IPS-20b (cell line): ENCODE measurements around the gene ANO9.

ENCODE experiments used
- H3K27ac ChIP-seq: one replicate; pipeline ENCODE4 v1.5.1; 2013; ENCODE audit warnings: low read length
- H3K27me3 ChIP-seq: 2 replicates; pipeline ENCODE4 v1.6.1; 2013; ENCODE audit warnings: mild to moderate bottlenecking, low read length, inconsistent platforms; ENCODE audit not compliant: insufficient read depth
- H3K36me3 ChIP-seq: 2 replicates; pipeline ENCODE4 v1.6.1; 2013; ENCODE audit warnings: low read depth, mild to moderate bottlenecking, inconsistent platforms, low read length, moderate library complexity; ENCODE audit not compliant: insufficient read depth
- H3K4me1 ChIP-seq: 2 replicates; pipeline ENCODE4 v1.6.1; 2013; ENCODE audit warnings: mild to moderate bottlenecking, control low read depth, inconsistent platforms, low read length, moderate library complexity; ENCODE audit not compliant: insufficient read depth
- H3K4me3 ChIP-seq: 2 replicates; pipeline ENCODE4 v1.5.1; 2013; ENCODE audit warnings: mild to moderate bottlenecking, low read length, inconsistent platforms
- H3K9ac ChIP-seq: 2 replicates; pipeline ENCODE4 v1.6.1; 2013; ENCODE audit warnings: low read depth, mild to moderate bottlenecking, inconsistent platforms, low read length, moderate library complexity
- H3K9me3 ChIP-seq: 2 replicates; pipeline ENCODE4 v1.6.1; 2013; ENCODE audit warnings: mild to moderate bottlenecking, low read depth, low read length, inconsistent platforms; ENCODE audit not compliant: insufficient read depth

The ANO9 gene

GRCh38 chr11:380095-380480 lies 61.7 kb downstream of the ANO9 start:
- Histone ChIP-seq H3K4me3 (no peak overlapping the region), H3K27ac (no peak overlapping the region), H3K9me3 (no peaks in the 10 kb centered on the region), H3K4me1 (no peaks in the 10 kb centered on the region), H3K36me3 (peaks cover 23% of the 10 kb centered on the region; the same call in 1 of the 2 replicates), H3K9ac (no peak overlapping the region), H3K27me3 (no peaks in the 10 kb centered on the region)

DNA sequence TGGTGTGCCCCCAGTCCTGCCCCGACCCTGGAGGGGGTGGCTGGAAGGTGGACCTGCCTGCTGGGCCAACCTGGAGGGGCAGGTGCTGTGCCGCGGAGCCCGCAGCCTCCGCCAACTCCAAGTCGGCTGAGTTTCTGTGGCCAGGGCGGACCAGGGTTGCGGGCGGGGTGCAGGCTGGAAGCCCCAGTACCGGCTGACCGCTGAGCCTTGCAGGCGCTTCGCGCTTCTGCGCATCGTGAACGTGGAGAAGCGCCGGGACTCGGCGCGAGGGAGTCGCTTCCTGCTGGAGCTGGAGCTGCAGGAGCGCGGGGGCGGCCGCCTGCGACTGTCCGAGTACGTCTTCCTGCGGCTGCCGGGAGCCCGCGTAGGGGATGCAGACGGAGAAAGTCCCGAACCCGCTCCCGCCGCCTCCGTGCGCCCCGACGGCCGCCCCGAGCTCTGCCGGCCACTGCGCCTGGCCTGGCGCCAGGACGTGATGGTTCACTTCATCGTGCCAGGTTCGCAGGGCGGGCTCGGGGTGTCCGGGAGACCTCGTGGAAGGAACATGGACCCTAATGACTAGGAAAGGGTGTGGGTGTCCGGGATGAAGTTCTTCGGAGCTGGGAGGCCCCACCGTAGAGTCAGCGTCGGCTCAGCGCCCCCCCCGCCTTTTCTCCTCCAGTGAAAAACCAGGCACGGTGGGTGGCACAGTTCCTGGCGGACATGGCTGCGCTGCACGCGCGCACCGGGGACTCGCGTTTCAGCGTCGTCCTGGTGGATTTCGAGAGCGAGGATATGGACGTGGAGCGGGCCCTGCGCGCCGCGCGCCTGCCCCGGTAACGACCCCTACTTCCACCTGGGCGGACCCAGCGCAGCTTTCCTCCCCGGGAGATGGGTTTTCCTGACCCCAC lies 62.4 kb downstream of the ANO9 start:
- H3K4me3 ChIP-seq = no peak overlapping the region
- no peaks in the 10 kb centered on the region for H3K9me3 ChIP-seq
- no peak overlapping the region for H3K9ac ChIP-seq
- no peak overlapping the region for H3K27ac ChIP-seq
- H3K27me3 ChIP-seq = no peaks in the 10 kb centered on the region
- no peaks in the 10 kb centered on the region for H3K4me1 ChIP-seq
- peaks cover 23% of the 10 kb centered on the region; the same call in 1 of the 2 replicates for H3K36me3 ChIP-seq

- Histone ChIP-seq H3K9ac (no peak overlapping the region), H3K36me3 (peaks cover 34% of the 10 kb centered on the region), H3K4me1 (no peaks in the 10 kb centered on the region), H3K4me3 (no peak overlapping the region), H3K27me3 (no peaks in the 10 kb centered on the region), H3K9me3 (no peaks in the 10 kb centered on the region), H3K27ac (no peak overlapping the region)
Observed at GRCh38 chr11:377883-378500, 63.8 kb downstream of the ANO9 start.

DNA sequence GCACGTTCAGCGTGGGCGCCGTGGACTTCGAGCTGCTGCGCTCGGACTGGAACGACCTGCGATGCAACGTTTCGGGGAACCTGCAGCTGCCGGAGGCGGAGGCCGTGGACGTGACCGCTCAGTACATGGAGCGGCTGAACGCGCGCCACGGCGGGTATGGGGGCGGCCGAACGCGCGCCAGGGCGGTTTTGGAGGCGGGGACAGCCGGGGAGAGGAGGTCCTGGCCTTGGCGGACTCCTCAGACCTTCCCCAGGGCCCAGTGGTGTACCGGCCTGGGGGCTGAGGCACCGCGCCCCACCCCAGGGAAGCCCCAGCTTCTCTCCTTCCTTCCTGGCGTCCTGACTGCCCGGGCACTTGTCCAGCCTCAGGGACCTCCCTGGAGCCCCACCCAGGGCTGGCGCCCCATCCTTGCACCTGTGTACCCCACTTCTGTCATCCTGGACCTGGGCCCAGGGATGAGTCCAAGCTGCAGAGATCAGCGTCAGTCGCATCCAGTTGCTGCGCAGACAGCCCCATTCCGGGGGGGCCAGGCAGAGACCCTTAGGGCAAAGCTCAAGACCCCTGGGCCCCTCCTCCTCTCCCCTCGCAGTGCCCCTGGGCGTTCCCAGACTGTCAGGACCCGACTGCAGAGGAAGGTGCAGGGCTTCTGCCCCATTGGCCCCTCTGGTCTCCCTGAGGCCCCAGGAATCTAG lies 64.5 kb downstream of the ANO9 start:
- Histone ChIP-seq H3K9me3 (no peaks in the 10 kb centered on the region), H3K36me3 (peaks cover 38% of the 10 kb centered on the region), H3K4me3 (no peak overlapping the region), H3K4me1 (no peaks in the 10 kb centered on the region), H3K27me3 (no peaks in the 10 kb centered on the region), H3K9ac (no peak overlapping the region), H3K27ac (no peak overlapping the region)

DNA sequence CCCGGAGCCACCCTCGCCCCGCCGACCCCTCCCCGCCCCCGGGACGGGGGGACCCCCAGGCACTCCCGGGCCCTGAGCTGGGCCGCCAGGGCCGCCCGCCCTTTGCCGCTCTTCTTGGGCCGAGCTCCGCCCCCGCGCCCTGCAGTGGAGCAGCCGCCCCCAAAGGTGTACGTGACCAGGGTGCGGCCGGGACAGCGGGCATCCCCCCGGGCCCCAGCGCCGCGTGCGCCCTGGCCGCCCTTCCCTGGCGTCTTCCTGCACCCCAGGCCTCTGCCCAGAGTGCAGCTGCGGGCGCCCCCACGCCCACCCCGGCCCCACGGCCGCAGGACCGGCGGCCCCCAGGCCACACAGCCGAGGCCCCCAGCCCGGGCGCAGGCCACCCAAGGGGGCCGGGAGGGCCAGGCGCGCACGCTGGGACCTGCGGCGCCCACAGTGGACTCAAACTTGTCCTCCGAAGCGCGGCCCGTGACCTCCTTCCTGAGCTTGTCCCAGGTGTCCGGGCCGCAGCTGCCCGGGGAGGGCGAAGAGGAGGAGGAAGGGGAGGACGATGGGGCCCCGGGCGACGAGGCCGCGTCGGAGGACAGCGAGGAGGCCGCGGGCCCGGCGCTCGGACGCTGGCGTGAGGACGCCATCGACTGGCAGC lies 65.2 kb downstream of the ANO9 start:
- H3K4me1 ChIP-seq = no peaks in the 10 kb centered on the region
- H3K36me3 ChIP-seq = peaks cover 45% of the 10 kb centered on the region
- H3K9me3 ChIP-seq = no peaks in the 10 kb centered on the region

DNA sequence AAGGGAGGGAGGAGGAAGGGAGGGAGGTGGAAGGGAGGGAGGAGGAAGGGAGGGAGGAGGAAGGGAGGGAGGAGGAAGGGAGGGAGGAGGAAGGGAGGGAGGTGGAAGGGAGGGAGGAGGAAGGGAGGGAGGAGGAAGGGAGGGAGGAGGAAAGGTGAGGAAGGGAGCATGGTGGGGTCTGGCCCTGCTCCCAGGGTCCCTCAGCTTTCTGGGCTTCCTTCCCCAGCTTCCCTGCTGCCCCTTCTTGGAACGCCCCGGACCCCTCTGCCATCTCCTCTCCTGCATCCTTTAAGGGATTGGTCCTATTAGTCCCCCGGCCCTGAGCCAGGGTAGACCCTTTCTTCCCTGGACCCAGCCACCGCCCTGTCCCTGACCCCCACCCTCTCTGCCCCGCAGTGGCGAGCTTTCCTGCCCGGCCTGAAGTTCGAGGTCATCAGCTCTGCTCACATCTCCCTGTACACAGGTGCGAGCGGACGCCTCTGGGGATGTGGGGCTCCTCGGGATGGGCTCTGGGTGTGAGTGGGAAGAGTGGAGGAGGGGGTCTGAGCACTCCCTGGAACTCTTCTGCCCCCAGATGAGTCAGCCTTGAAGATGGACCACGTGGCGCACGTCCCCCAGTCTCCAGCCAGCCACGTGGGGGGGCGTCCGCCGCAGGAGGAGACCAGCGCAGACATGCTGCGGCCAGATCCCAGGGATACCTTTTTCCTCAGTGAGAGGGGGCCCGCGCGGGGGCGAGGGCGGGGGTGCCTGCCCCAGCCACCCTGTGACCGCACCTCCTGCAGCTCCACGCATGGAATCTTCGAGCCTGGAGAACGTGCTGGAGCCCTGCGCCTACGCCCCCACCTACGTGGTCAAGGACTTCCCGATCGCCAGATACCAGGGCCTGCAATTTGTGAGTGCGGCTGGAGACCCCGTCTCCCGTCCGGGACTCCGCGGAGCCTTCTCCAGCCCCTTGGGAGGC lies 66.5 kb downstream of the ANO9 start:
- H3K4me3 ChIP-seq = no peak overlapping the region
- H3K9me3 ChIP-seq = no peaks in the 10 kb centered on the region
- H3K36me3 ChIP-seq = peaks cover 43% of the 10 kb centered on the region
- no peaks in the 10 kb centered on the region for H3K27me3 ChIP-seq
- H3K4me1 ChIP-seq = 0 out of 2 replicates have a peak, but pooled peaks cover 2% of the 10 kb centered on the region
- no peak overlapping the region for H3K27ac ChIP-seq
- no peak overlapping the region for H3K9ac ChIP-seq

More for the DNA sequence above, 65.2 kb downstream of the ANO9 start:
- no peaks in the 10 kb centered on the region for H3K27me3 ChIP-seq
- no peak overlapping the region for H3K9ac ChIP-seq
- H3K4me3 ChIP-seq = no peak overlapping the region
- no peak overlapping the region for H3K27ac ChIP-seq

GRCh38 chr11:373716-374551 lies 67.9 kb downstream of the ANO9 start:
- no peak overlapping the region for H3K4me3 ChIP-seq
- H3K9me3 ChIP-seq = no peaks in the 10 kb centered on the region
- H3K9ac ChIP-seq = no peak overlapping the region
- peaks cover 39% of the 10 kb centered on the region for H3K36me3 ChIP-seq
- H3K27me3 ChIP-seq = no peaks in the 10 kb centered on the region
- no peak overlapping the region for H3K27ac ChIP-seq
- H3K4me1 ChIP-seq = 0 out of 2 replicates have a peak, but pooled peaks cover 4% of the 10 kb centered on the region

DNA sequence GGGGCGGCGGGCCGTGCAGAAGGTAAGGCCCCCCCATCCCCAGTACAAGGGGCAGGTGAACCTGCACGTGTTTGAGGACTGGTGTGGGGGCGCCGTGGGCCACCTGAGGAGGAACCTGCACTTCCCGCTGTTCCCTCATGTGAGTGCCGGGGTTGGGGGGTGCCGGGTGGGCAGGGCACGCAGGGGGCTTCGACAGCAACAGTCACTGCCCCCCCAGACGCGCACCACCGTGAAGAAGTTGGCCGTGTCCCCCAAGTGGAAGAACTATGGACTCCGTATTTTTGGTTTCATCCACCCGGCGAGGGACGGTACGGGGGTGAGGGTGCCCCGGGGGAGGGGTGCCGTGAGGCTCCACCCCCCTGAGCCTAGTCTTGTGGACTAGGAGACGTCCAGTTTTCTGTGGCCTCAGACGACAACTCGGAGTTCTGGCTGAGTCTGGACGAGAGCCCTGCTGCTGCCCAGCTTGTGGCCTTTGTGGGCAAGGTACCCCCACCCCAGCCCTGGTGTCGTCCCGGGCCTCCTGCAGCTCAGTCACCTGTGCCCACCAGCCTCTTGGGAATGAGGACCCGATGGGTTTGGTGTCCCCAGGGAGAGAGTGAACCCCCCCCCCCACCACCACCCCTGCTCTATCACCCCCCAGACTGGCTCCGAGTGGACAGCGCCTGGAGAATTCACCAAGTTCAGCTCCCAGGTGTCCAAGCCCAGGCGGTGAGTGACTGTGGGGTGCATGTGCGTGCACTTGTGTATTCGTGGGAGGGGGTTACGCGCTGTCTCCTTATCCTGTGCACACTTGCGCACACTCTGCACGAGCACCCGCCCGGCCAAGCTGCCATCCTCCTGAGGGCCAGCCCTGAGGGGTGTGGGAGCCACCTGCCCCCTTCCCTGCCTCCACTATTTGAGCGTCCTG lies 68.7 kb downstream of the ANO9 start:
- H3K9me3 ChIP-seq = no peaks in the 10 kb centered on the region
- no peak overlapping the region for H3K4me3 ChIP-seq
- no peaks in the 10 kb centered on the region for H3K27me3 ChIP-seq
- peaks cover 32% of the 10 kb centered on the region for H3K36me3 ChIP-seq
- no peak overlapping the region for H3K9ac ChIP-seq
- H3K27ac ChIP-seq = no peak overlapping the region
- peaks cover 5% of the 10 kb centered on the region; the same call in 1 of the 2 replicates for H3K4me1 ChIP-seq

DNA sequence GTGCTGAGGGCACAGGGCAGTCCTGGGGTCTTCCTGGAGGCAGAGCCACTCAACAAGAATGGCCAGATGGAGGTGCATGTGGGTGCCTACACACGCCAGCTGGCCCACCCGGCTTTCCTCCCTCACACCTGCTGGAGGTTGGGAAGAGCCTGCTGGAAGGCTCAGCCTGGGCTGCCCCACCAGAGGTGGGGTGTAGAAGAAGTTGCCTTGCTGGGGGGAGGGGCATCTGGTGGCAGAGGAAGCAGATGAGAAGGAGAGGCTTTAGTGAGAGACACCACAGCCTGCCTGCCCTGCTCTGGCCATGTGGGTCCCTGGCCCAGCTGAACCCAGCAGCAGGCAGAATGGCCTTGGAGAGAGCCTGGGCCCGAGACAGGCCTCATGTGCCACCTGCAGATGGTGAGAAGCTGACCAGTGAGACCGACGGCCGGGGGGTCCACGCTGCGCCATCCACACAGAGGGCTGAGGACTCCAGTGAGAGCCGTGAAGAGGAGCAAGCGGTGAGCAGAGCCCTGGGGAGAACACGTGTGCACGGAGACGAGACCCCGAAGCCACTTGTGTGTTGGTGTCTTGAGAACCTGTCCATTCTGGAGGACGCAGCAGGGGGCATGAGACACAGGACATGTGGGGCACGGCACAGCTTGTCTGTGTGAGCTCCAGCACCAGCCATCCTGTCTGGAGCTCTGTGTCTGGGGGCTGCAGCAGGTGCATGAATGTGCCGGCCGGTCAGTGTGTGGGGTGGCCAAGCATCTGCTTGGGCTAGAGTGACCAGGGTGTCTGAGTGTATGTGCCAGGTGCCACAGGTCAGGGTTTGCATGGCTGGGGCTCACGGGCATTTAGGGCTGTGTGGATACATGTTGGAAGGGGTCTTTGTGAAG lies 69.9 kb downstream of the ANO9 start:
- Histone ChIP-seq H3K9me3 (no peaks in the 10 kb centered on the region), H3K36me3 (peaks cover 26% of the 10 kb centered on the region), H3K4me3 (no peak overlapping the region), H3K9ac (no peak overlapping the region), H3K27me3 (no peaks in the 10 kb centered on the region), H3K4me1 (peaks cover 7% of the 10 kb centered on the region; the same call in 1 of the 2 replicates), H3K27ac (no peak overlapping the region)
